Liver (tissue), 9 donors: ENCODE data around the gene PEX11G. TPM values are rescaled to one million over a fixed set of nuclear protein-coding genes. Genes with fewer than 3 reads are reported as not detected.

ENCODE experiments used
- DNase-seq: peaks from one replicate; pipeline ENCODE4 v3.0.0-alpha.2; 2017; ENCODE audit warnings: low spot score
- H3K27ac ChIP-seq, 2 donors: one replicate each; pipeline ENCODE4 v1.7.0; 2013; ENCODE audit warnings: inconsistent platforms in 2 of 2, low read length in 2 of 2, control low read depth in 1 of 2, low read depth in 1 of 2, mild to moderate bottlenecking in 1 of 2
- H3K27me3 ChIP-seq, 4 donors: one replicate each; pipeline versions ENCODE4 v1.6.1 to v1.7.0; 2013; ENCODE audit warnings: low read length in 3 of 4, inconsistent platforms in 1 of 4, mild to moderate bottlenecking in 1 of 4, moderate library complexity in 1 of 4; ENCODE audit not compliant: control insufficient read depth in 4 of 4, insufficient read depth in 4 of 4
- H3K36me3 ChIP-seq, 4 donors: one replicate each; pipeline versions ENCODE4 v1.6.1 to v1.7.0; 2013; ENCODE audit warnings: low read length in 3 of 4, mild to moderate bottlenecking in 3 of 4, low read depth in 1 of 4, moderate library complexity in 1 of 4; ENCODE audit not compliant: control insufficient read depth in 4 of 4, insufficient read depth in 3 of 4
- H3K4me1 ChIP-seq, 4 donors: one replicate each; pipeline versions ENCODE4 v1.6.1 to v1.7.0; 2013; ENCODE audit warnings: low read length in 3 of 4, mild to moderate bottlenecking in 3 of 4, moderate library complexity in 1 of 4; ENCODE audit not compliant: control insufficient read depth in 4 of 4, insufficient read depth in 4 of 4
- H3K4me3 ChIP-seq, 3 donors: one replicate each; pipeline versions ENCODE4 v1.6.1 to v1.7.0; 2013; ENCODE audit warnings: low read length in 3 of 3, control low read depth in 1 of 3, low read depth in 1 of 3, mild to moderate bottlenecking in 1 of 3
- H3K9ac ChIP-seq, 2 donors: one replicate each; pipeline ENCODE4 v1.7.0; 2013; ENCODE audit warnings: low read length in 2 of 2, mild to moderate bottlenecking in 2 of 2, moderate library complexity in 2 of 2, control low read depth in 1 of 2, low read depth in 1 of 2
- H3K9me3 ChIP-seq, 4 donors: one replicate each; pipeline versions ENCODE4 v1.6.1 to v1.7.0; 2013; ENCODE audit warnings: low read length in 3 of 4; ENCODE audit not compliant: control insufficient read depth in 4 of 4
- EGR1 ChIP-seq, 2 donors: IDR thresholded peaks; 2 replicates each; pipeline ENCODE4 v1.6.1; 2016 to 2018; ENCODE audit warnings: antibody characterized with exemption in 2 of 2, low read depth in 2 of 2
- FOXA1 ChIP-seq: IDR thresholded peaks from 2 replicates; pipeline ENCODE4 v1.6.1; 2016; ENCODE audit warnings: antibody characterized with exemption
- FOXA2 ChIP-seq: IDR thresholded peaks from 2 replicates; pipeline ENCODE4 v1.6.1; 2016; ENCODE audit warnings: antibody characterized with exemption
- GABPA ChIP-seq, 2 donors: IDR thresholded peaks in 1 of 2; conservative IDR thresholded peaks in 1 of 2; 2 replicates each; pipeline ENCODE4 v1.6.1; 2016; ENCODE audit warnings: antibody characterized with exemption in 2 of 2, mild to moderate bottlenecking in 1 of 2, moderate library complexity in 1 of 2
- HNF4A ChIP-seq, 2 donors: conservative IDR thresholded peaks; 2 replicates each; pipeline ENCODE4 v1.6.1; 2016; ENCODE audit warnings: antibody characterized with exemption in 2 of 2, mild to moderate bottlenecking in 2 of 2
- HNF4G ChIP-seq: IDR thresholded peaks from 2 replicates; pipeline ENCODE4 v1.6.1; 2016; ENCODE audit warnings: antibody characterized with exemption
- JUND ChIP-seq, 2 donors: IDR thresholded peaks; 2 replicates each; pipeline ENCODE4 v1.6.1; 2016; ENCODE audit warnings: antibody characterized with exemption in 2 of 2
- NR2F2 ChIP-seq: IDR thresholded peaks from 2 replicates; pipeline ENCODE4 v1.6.1; 2016; ENCODE audit warnings: antibody characterized with exemption
- RAD21 ChIP-seq, 2 donors: IDR thresholded peaks; 2 replicates each; pipeline ENCODE4 v1.6.1; 2016; ENCODE audit warnings: antibody characterized with exemption in 2 of 2, mild to moderate bottlenecking in 2 of 2
- RXRA ChIP-seq, 2 donors: IDR thresholded peaks; 2 replicates each; pipeline ENCODE4 v1.6.1; 2017 to 2018; ENCODE audit warnings: antibody characterized with exemption in 2 of 2, mild to moderate bottlenecking in 1 of 2
- SP1 ChIP-seq: IDR thresholded peaks from 2 replicates; pipeline ENCODE4 v1.6.1; 2018; ENCODE audit warnings: antibody characterized with exemption, mild to moderate bottlenecking
- TAF1 ChIP-seq: conservative IDR thresholded peaks from 2 replicates; pipeline ENCODE4 v1.6.1; 2016; ENCODE audit warnings: antibody characterized with exemption, mild to moderate bottlenecking
- YY1 ChIP-seq: IDR thresholded peaks from 2 replicates; pipeline ENCODE4 v1.6.1; 2016; ENCODE audit warnings: antibody characterized with exemption, mild to moderate bottlenecking
- WGBS: extraction: QIAGEN DNeasy Blood & Tissue Kit; methylation state at CpG from one replicate; pipeline ENCODE4 v1.1.7; 2013; 5-methylcytosine and 5-hydroxymethylcytosine counted together
- polyA plus RNA-seq, 2 donors: library from polyadenylated mRNA; stranded (reverse) in 1 of 2; unstranded in 1 of 2; fragments of 200-250 nt in 1 of 2; fragments of >200 nt in 1 of 2; fragmentation: Nextera tagmentation in 1 of 2; extraction: Ambion mirVana in 1 of 2; gene quantifications; one replicate each; pipeline versions ENCODE4 v1.2.1 to v1.2.3, GENCODE V29; 2013 to 2015
- total RNA-seq, 2 donors: library from RNA; depleted of rRNA; stranded (reverse); fragments of >200 nt; gene quantifications; one replicate each; pipeline ENCODE4 v1.2.3, GENCODE V29; 2014
- TF ChIP-seq, protein P1 (sequence below): IDR thresholded peaks from 2 replicates; pipeline ENCODE4 v1.6.1; 2016; ENCODE audit warnings: antibody characterized with exemption
- TF ChIP-seq, protein P2 (sequence below): IDR thresholded peaks from 2 replicates; pipeline ENCODE4 v1.6.1; 2016; ENCODE audit warnings: antibody characterized with exemption, mild to moderate bottlenecking
- TF ChIP-seq, protein P3 (sequence below): fragments of 150-350 bp; IDR thresholded peaks from 2 replicates; pipeline ENCODE4 v1.5.1; 2017; ENCODE audit warnings: improper control_type of control experiment, low read depth, low read length; ENCODE audit not compliant: missing input control
- TF ChIP-seq, protein P4 (sequence below): IDR thresholded peaks from 2 replicates; pipeline ENCODE4 v1.6.1; 2016; ENCODE audit warnings: antibody characterized with exemption
- TF ChIP-seq, protein P5 (sequence below): IDR thresholded peaks from 2 replicates; pipeline ENCODE4 v1.6.1; 2016; ENCODE audit warnings: antibody characterized with exemption
- donor health status: healthy.
- donor health status: healthy.
- donor health status: healthy.
- donor health status: healthy.
- donor health status: healthy.

Gene PEX11G
- total and polyA plus RNA-seq, 4 donors = 1.9 to 10.9 (median 8.2) TPM

DNA sequence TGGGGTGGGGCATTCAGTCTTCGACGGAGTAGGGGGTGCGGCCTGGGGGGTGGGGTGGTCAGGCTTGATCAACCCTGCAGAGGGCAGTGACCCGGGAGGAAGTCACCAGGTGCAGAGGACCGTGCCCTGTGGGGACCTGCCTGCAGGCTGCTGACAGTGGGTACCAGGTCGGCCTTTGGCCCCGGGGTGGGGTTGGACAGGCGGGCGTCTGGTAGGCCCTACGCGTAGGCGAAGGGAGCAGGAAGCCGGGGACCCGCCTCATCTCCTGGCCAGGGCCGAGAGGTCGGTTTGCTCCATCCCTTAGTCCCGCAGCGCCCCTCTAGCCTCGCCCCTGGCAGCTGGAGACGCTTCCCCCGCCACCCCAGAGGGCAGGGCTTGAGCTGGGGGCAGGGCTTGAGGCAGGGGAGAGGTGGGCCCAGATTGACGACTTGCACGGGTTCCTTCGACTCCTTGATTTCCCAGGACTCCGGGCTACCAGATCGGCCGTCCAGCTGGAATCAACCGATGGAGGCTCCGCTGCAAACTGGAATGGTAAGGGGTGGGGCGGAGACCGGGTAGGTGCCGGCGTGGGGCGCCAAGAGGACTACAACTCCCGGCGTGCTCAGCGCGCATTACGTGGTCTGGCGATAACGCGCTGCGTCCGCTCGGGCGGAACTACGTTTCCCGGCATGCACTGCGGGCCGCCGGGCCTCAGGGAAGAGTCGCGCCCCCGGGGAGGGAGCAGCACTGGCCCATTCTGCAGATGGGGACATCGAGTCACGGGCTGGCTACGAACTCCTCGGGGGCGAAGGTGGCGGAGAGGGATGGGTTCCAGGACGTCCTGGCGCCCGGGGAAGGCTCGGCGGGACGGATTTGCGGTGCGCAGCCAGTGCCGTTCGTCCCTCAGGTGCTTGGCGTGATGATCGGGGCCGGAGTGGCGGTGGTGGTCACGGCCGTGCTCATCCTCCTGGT is 46.5 kb upstream of the PEX11G start, which contains the start of gene PNPLA6:
TSS of gene PNPLA6 (plus strand) at position 671 of the 951 bp plus-strand sequence. CDS start at position 743, 72 bp downstream.
- Histone ChIP-seq H3K36me3 (peaks cover 0 to 20% (median 4%) of the 10 kb centered on the region in 4 donors), H3K4me3 (peak within 1 kb of the TSS; percentile 59 to 94 (median 71)), H3K9ac (peak within 1 kb of the TSS; percentile 80 to 88), H3K27me3 (no peaks in the 10 kb centered on the region), H3K4me1 (peaks cover 4 to 31% (median 22%) of the 10 kb centered on the region in 4 donors), H3K27ac (peak within 1 kb of the TSS; percentile 84 to 95), H3K9me3 (no peaks in the 10 kb centered on the region)
- WGBS = under 1% methylated on average over 76 of the region's 76 CpGs
- DNase-seq = peak; percentile 98
- TF ChIP-seq EGR1 (IDR thresholded peaks at IDR 0.05; ENCODE audit: low read depth in 2 of 2) (peak in 1 of 2 donors; percentile 15), SP1 (peak; percentile 23), GABPA (IDR thresholded peaks at IDR 0.05 in 1 of 2, conservative IDR thresholded peaks at IDR 0.05 in 1 of 2) (peak in 1 of 2 donors; percentile 77), HNF4G (no peak), TAF1 (no peak), RXRA (IDR thresholded peaks at IDR 0.05) (peak; percentile 45 to 61), HNF4A (conservative IDR thresholded peaks at IDR 0.05) (peak; percentile 62 to 64), JUND (IDR thresholded peaks at IDR 0.05) (no peak), FOXA1 (no peak), RAD21 (IDR thresholded peaks at IDR 0.05) (peak in 1 of 2 donors; percentile 45), FOXA2 (no peak), YY1 (peak; percentile 91), NR2F2 (no peak)
- TF ChIP-seq, protein P1, sequence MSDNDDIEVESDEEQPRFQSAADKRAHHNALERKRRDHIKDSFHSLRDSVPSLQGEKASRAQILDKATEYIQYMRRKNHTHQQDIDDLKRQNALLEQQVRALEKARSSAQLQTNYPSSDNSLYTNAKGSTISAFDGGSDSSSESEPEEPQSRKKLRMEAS = no peak
- TF ChIP-seq, protein P2, sequence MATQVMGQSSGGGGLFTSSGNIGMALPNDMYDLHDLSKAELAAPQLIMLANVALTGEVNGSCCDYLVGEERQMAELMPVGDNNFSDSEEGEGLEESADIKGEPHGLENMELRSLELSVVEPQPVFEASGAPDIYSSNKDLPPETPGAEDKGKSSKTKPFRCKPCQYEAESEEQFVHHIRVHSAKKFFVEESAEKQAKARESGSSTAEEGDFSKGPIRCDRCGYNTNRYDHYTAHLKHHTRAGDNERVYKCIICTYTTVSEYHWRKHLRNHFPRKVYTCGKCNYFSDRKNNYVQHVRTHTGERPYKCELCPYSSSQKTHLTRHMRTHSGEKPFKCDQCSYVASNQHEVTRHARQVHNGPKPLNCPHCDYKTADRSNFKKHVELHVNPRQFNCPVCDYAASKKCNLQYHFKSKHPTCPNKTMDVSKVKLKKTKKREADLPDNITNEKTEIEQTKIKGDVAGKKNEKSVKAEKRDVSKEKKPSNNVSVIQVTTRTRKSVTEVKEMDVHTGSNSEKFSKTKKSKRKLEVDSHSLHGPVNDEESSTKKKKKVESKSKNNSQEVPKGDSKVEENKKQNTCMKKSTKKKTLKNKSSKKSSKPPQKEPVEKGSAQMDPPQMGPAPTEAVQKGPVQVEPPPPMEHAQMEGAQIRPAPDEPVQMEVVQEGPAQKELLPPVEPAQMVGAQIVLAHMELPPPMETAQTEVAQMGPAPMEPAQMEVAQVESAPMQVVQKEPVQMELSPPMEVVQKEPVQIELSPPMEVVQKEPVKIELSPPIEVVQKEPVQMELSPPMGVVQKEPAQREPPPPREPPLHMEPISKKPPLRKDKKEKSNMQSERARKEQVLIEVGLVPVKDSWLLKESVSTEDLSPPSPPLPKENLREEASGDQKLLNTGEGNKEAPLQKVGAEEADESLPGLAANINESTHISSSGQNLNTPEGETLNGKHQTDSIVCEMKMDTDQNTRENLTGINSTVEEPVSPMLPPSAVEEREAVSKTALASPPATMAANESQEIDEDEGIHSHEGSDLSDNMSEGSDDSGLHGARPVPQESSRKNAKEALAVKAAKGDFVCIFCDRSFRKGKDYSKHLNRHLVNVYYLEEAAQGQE = peak; percentile 44
- TF ChIP-seq, protein P3, sequence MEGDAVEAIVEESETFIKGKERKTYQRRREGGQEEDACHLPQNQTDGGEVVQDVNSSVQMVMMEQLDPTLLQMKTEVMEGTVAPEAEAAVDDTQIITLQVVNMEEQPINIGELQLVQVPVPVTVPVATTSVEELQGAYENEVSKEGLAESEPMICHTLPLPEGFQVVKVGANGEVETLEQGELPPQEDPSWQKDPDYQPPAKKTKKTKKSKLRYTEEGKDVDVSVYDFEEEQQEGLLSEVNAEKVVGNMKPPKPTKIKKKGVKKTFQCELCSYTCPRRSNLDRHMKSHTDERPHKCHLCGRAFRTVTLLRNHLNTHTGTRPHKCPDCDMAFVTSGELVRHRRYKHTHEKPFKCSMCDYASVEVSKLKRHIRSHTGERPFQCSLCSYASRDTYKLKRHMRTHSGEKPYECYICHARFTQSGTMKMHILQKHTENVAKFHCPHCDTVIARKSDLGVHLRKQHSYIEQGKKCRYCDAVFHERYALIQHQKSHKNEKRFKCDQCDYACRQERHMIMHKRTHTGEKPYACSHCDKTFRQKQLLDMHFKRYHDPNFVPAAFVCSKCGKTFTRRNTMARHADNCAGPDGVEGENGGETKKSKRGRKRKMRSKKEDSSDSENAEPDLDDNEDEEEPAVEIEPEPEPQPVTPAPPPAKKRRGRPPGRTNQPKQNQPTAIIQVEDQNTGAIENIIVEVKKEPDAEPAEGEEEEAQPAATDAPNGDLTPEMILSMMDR = no peak
- TF ChIP-seq, protein P4, sequence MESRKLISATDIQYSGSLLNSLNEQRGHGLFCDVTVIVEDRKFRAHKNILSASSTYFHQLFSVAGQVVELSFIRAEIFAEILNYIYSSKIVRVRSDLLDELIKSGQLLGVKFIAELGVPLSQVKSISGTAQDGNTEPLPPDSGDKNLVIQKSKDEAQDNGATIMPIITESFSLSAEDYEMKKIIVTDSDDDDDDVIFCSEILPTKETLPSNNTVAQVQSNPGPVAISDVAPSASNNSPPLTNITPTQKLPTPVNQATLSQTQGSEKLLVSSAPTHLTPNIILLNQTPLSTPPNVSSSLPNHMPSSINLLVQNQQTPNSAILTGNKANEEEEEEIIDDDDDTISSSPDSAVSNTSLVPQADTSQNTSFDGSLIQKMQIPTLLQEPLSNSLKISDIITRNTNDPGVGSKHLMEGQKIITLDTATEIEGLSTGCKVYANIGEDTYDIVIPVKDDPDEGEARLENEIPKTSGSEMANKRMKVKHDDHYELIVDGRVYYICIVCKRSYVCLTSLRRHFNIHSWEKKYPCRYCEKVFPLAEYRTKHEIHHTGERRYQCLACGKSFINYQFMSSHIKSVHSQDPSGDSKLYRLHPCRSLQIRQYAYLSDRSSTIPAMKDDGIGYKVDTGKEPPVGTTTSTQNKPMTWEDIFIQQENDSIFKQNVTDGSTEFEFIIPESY = peak; percentile 49
- TF ChIP-seq, protein P5, sequence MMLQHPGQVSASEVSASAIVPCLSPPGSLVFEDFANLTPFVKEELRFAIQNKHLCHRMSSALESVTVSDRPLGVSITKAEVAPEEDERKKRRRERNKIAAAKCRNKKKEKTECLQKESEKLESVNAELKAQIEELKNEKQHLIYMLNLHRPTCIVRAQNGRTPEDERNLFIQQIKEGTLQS = no peak
